ENCODE results near the gene ZCCHC2. TPM values are rescaled to one million over a fixed set of nuclear protein-coding genes. Genes with fewer than 3 reads are reported as not detected.

ZCCHC2 gene
- total RNA-seq, 6 donors from 2014 or later: 29.9 to 60.8 (median 40.6) TPM

DNA sequence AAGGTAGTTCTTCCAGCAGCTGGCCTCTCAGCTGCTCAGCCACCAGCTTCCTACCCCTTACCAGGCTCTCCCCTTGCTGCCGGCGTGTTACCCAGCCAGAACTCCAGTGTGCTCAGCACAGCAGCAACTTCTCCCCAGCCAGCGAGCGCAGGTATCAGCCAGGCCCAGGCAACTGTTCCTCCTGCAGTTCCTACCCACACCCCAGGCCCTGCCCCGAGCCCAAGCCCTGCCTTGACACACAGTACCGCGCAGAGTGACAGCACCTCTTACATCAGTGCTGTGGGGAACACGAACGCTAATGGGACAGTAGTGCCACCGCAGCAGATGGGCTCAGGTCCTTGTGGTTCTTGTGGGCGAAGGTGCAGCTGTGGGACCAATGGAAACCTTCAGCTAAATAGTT lies 52.0 kb downstream of the ZCCHC2 start:
- Histone ChIP-seq H3K4me1 (no peaks in the 10 kb centered on the region), H3K4me3 (no peak overlapping the region), H3K27me3 (no peaks in the 10 kb centered on the region), H3K36me3 (peaks cover 29 to 77% (median 35%) of the 10 kb centered on the region in 4 donors), H3K9me3 (no peaks in the 10 kb centered on the region), H3K27ac (no peak overlapping the region)
- no peak for DNase-seq
- WGBS, 2 donors: 97 to 100% methylated on average over 6 to 11 of the region's 11 CpGs
- peak in 1 of 2 donors; percentile 19 for ATAC-seq (ENCODE audit: low FRiP score in 2 of 2)
- TF ChIP-seq POLR2A (IDR thresholded peaks at IDR 0.05) (no peak), EP300 (IDR thresholded peaks at IDR 0.05) (no peak), POLR2AphosphoS5 (IDR thresholded peaks at IDR 0.05) (no peak)
- TF ChIP-seq, protein P1, sequence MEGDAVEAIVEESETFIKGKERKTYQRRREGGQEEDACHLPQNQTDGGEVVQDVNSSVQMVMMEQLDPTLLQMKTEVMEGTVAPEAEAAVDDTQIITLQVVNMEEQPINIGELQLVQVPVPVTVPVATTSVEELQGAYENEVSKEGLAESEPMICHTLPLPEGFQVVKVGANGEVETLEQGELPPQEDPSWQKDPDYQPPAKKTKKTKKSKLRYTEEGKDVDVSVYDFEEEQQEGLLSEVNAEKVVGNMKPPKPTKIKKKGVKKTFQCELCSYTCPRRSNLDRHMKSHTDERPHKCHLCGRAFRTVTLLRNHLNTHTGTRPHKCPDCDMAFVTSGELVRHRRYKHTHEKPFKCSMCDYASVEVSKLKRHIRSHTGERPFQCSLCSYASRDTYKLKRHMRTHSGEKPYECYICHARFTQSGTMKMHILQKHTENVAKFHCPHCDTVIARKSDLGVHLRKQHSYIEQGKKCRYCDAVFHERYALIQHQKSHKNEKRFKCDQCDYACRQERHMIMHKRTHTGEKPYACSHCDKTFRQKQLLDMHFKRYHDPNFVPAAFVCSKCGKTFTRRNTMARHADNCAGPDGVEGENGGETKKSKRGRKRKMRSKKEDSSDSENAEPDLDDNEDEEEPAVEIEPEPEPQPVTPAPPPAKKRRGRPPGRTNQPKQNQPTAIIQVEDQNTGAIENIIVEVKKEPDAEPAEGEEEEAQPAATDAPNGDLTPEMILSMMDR (IDR thresholded peaks at IDR 0.05): no peak

DNA sequence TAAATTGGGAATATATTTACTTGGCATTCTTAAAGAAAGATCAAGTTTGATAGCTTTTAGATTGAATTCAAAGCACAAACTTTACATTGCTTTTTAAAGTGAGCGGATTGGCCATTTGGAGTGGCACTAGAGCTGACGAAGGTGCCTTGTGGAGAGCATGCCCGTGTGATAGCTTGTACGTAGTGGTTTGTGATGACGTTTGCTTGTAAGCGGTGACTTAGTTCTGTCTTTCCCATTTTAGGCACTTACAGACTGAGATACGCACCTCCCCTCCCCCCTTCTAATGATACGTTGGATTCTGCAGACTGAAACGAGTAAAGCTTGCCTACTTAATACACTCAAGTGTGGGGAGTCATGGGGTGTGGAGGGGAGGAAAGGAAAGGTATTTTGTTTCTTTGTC lies 53.4 kb downstream of the ZCCHC2 start:
- Histone ChIP-seq H3K27me3 (no peaks in the 10 kb centered on the region), H3K27ac (no peak overlapping the region), H3K36me3 (peaks cover 16 to 66% (median 28%) of the 10 kb centered on the region in 4 donors), H3K9me3 (no peaks in the 10 kb centered on the region), H3K4me1 (no peaks in the 10 kb centered on the region), H3K4me3 (no peak overlapping the region)
- 78 to 84% methylated on average over 9 of the region's 9 CpGs for WGBS, 2 donors
- DNase-seq (no peak), ATAC-seq (ENCODE audit: low FRiP score in 2 of 2) (no peak)
- TF ChIP-seq POLR2A (IDR thresholded peaks at IDR 0.05): no peak
- no peak for TF ChIP-seq EP300 (IDR thresholded peaks at IDR 0.05)
- TF ChIP-seq, protein P1 (IDR thresholded peaks at IDR 0.05): no peak
- no peak for TF ChIP-seq POLR2AphosphoS5 (IDR thresholded peaks at IDR 0.05)

DNA sequence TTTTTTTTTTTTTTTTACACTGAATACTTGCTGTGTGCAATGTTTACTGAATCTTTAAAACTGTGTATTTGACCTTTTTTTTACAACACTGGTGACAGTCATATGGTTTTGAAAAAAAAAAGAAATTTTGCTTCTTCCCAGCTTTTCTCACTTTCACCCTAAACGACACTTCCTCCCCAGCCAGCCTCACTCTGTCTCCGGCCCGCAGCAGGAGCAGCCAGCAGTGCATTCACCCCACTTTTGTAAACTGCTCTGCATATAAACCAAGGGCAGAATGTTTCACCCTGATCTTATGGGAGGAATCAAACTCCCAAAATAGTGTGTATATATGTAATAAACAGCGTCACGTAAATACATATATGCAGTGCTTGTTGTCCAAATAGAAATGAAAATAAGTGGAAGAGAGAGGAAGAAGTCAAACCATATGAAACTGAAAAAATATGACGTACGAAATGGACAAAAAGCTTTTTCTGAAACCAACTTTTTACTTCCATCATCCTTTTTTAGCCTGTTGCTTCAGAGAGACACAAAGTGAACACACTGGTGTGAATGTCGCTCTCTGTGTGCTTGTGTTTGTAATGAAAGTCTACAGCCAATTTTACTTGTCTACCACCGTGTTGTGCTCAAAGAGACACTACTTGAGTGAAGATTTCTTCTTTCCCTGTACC lies 54.2 kb downstream of the ZCCHC2 start:
- H3K9me3 ChIP-seq: no peaks in the 10 kb centered on the region
- no peak overlapping the region for H3K27ac ChIP-seq
- no peaks in the 10 kb centered on the region for H3K27me3 ChIP-seq
- TF ChIP-seq POLR2AphosphoS5 (IDR thresholded peaks at IDR 0.05): no peak
- no peak for TF ChIP-seq POLR2A (IDR thresholded peaks at IDR 0.05)
- TF ChIP-seq EP300 (IDR thresholded peaks at IDR 0.05): no peak
- TF ChIP-seq, protein P1 (IDR thresholded peaks at IDR 0.05): no peak
- H3K36me3 ChIP-seq: peaks cover 16 to 59% (median 25%) of the 10 kb centered on the region in 4 donors
- no peak overlapping the region for H3K4me3 ChIP-seq
- no peak for ATAC-seq (ENCODE audit: low FRiP score in 2 of 2)
- DNase-seq: no peak
- no peaks in the 10 kb centered on the region for H3K4me1 ChIP-seq
- WGBS, 2 donors: 77 to 83% methylated on average over 9 of the region's 9 CpGs

DNA sequence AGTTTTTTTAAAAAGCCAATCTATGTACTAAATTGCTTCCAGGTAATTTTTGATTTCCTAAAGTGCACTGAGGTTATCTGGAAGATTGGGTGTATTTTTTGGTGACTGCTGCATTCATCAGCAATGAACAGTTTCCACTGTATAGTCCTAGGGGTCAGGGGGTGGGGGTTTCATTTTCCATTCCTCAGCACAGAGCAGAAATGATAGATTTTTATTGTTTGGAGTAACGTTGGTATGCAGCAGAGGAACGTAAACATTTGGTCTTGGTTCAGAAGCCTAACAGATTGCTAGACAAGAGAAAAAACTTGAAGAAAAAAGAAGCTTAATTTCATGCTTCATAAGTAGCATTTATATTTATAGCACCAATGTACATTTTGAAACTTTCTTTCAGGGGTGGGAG lies 54.9 kb downstream of the ZCCHC2 start:
- peaks cover 16 to 51% (median 24%) of the 10 kb centered on the region in 4 donors for H3K36me3 ChIP-seq
- TF ChIP-seq POLR2AphosphoS5 (IDR thresholded peaks at IDR 0.05) (no peak), POLR2A (IDR thresholded peaks at IDR 0.05) (no peak), EP300 (IDR thresholded peaks at IDR 0.05) (no peak)
- TF ChIP-seq, protein P1 (IDR thresholded peaks at IDR 0.05): no peak
- no peaks in the 10 kb centered on the region for H3K4me1 ChIP-seq
- no peaks in the 10 kb centered on the region for H3K9me3 ChIP-seq
- ATAC-seq (ENCODE audit: low FRiP score in 2 of 2) (no peak), DNase-seq (no peak)
- WGBS, 2 donors: 36 to 72% methylated on average over 2 of the region's 2 CpGs
- no peaks in the 10 kb centered on the region for H3K27me3 ChIP-seq
- H3K4me3 ChIP-seq: no peak overlapping the region
- no peak overlapping the region for H3K27ac ChIP-seq

Data from upper lobe of left lung (tissue), 6 donors.